ENCODE data around the gene CDH26. TPM values are rescaled to one million over a fixed set of nuclear protein-coding genes. Genes with fewer than 3 reads are reported as not detected.
A peak's percentile ranks its signal among the peaks of the same experiment; 100 is the strongest.

Gene CDH26
- total RNA-seq, 2 experiments from 2014 or later = 0.52 to 0.66 TPM

DNA sequence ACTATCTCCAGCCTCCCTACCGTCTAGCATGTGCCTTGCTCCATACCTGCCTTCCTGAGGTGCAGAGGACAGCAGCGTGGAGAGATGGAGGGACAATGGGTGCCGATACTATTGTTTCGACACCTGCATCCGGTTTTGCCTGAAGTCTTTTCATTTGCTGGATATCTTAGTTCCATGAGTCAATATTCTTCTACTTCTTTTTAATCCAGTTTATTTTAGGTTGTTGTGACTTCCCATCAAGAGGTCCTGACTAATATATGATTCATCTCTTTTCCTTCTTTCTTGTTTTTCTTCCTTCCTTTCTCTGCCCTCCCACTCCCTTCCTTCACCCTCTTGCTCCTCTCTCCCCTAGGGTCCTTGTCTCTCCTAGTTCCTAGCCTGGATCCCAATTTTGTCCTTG, 91.4 kb downstream of the CDH26 start:
- Mint-ChIP-seq H3K27ac (no peak overlapping the region), H3K4me1 (peaks cover under 1% of the 10 kb centered on the region), H3K27me3 (peaks cover 1% of the 10 kb centered on the region), H3K9me3 (no peaks in the 10 kb centered on the region), H3K4me3 (no peak overlapping the region), H3K36me3 (no peaks in the 10 kb centered on the region)
- DNase-seq = no peak

- H3K36me3 Mint-ChIP-seq = no peaks in the 10 kb centered on the region
- no peaks in the 10 kb centered on the region for H3K9me3 Mint-ChIP-seq
- no peak for DNase-seq
- no peak overlapping the region for H3K4me3 Mint-ChIP-seq
- peaks cover 7% of the 10 kb centered on the region for H3K4me1 Mint-ChIP-seq
- no peaks in the 10 kb centered on the region for H3K27me3 Mint-ChIP-seq
- H3K27ac Mint-ChIP-seq = no peak overlapping the region
Measured at GRCh38 chr20:60050193-60050947, 92.1 kb downstream of the CDH26 start.

DNA sequence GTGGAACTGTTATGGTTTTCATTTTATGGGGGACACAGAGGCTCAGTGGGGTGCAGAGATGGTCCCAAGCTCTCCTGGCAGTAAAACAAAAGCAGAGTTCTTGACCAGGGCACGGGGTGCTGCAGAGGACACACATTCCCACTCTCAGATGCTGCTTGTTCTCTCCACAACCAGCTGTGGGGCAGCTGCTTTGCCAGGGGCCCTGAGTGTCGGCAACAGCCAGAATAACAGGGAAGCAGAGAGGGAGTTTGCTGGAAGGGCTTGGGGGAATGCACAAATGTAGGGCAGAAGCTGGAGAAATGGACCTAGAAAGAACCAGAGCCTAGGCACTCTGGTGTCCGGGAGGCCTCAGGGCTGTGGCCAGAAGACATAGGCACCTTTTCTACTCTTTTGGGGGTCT, 93.7 kb downstream of the CDH26 start:
- H3K36me3 Mint-ChIP-seq = no peaks in the 10 kb centered on the region
- no peaks in the 10 kb centered on the region for H3K9me3 Mint-ChIP-seq
- peaks cover 19% of the 10 kb centered on the region for H3K4me1 Mint-ChIP-seq
- no peak overlapping the region for H3K4me3 Mint-ChIP-seq
- DNase-seq = no peak
- no peaks in the 10 kb centered on the region for H3K27me3 Mint-ChIP-seq
- H3K27ac Mint-ChIP-seq = no peak overlapping the region

DNA sequence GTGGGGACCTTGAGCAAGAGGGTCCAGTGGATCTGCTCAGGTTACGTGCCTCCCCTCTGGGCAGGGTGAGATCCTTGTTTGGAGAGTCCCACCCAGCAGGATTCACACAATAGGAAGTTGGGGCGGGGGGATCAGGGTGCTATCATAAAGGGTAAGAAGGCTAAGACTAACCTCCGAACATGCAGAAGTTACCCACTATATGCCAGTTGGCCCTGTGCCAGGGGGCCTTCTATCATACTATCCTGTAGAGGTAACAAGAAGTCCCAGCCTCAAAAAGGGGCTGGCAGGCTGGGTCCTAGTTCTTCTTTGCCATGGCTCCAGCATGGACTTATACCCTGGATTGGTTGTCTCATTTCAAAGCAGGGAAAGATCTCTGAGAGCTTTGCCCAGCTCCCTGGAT, 94.1 kb downstream of the CDH26 start:
- H3K27ac Mint-ChIP-seq = no peak overlapping the region
- H3K4me1 Mint-ChIP-seq = peaks cover 23% of the 10 kb centered on the region

GRCh38 chr20:60053125-60053817, 95.0 kb downstream of the CDH26 start:
- Mint-ChIP-seq H3K36me3 (no peaks in the 10 kb centered on the region), H3K4me3 (no peak overlapping the region), H3K27ac (no peak overlapping the region), H3K9me3 (no peaks in the 10 kb centered on the region), H3K27me3 (peaks cover 6% of the 10 kb centered on the region), H3K4me1 (peaks cover 32% of the 10 kb centered on the region)
- DNase-seq = no peak

More for the DNA sequence above, 94.1 kb downstream of the CDH26 start:
- H3K27me3 Mint-ChIP-seq = no peaks in the 10 kb centered on the region
- no peaks in the 10 kb centered on the region for H3K36me3 Mint-ChIP-seq
- H3K4me3 Mint-ChIP-seq = no peak overlapping the region
- no peak for DNase-seq
- no peaks in the 10 kb centered on the region for H3K9me3 Mint-ChIP-seq

GRCh38 chr20:60053818-60054190, 95.6 kb downstream of the CDH26 start:
- no peak overlapping the region for H3K27ac Mint-ChIP-seq
- no peaks in the 10 kb centered on the region for H3K9me3 Mint-ChIP-seq

DNA sequence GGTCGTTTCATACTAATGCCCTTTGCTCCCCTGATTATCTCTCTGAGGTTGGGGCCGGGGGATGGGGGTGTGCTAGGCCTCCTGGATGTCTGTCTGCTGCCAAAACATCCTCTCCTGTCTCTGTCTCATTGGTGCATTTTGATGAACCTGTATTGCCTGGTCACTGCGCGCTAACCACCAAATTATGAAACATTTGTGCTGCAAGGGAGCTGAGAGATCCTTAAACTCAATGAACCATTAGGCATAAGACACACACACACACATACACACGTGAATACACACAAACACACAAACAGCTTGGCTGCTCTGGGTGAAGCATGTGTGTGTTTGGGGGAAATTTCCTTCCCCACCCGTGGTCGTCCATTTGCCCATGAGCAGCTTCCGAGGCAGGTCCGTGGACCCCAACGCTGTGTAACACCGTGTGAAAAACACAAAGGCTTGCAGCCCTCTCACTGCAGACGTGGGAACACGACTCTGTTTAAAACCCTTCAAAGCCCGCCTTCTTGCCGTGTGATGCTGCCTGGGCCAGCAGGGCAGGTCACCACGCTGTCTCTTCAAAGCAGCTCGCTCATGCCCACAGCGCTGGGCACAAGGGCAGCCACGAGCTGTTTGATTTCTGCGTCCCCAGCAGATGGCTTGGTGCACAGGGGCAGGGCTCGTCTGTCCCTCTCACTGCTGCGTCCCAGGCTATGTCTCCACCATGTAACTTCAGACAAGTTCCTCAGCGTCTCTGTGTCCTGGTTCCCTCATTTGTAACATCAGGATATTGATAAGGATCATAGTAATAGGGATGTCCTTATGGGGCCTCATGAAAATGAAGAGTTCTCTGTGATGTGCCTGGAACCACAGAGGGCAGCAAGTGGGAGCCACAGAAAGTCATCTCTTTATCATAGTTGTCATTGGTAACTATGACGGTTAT, 96.8 kb downstream of the CDH26 start:
- no peak for DNase-seq
- H3K4me3 Mint-ChIP-seq = peak overlapping the region; percentile 71
- no peak overlapping the region for H3K27ac Mint-ChIP-seq

More at GRCh38 chr20:60053818-60054190, 95.6 kb downstream of the CDH26 start:
- no peak overlapping the region for H3K4me3 Mint-ChIP-seq
- peaks cover 6% of the 10 kb centered on the region for H3K27me3 Mint-ChIP-seq
- no peak for DNase-seq
- no peaks in the 10 kb centered on the region for H3K36me3 Mint-ChIP-seq
- H3K4me1 Mint-ChIP-seq = peaks cover 36% of the 10 kb centered on the region

GRCh38 chr20:60055740-60056139, 97.5 kb downstream of the CDH26 start:
- no peaks in the 10 kb centered on the region for H3K36me3 Mint-ChIP-seq
- H3K27me3 Mint-ChIP-seq = peaks cover 6% of the 10 kb centered on the region
- H3K27ac Mint-ChIP-seq = peak overlapping the region; percentile 14
- peak; percentile 38 for DNase-seq
- peaks cover 37% of the 10 kb centered on the region for H3K4me1 Mint-ChIP-seq
- H3K9me3 Mint-ChIP-seq = no peaks in the 10 kb centered on the region
- peak overlapping the region; percentile 71 for H3K4me3 Mint-ChIP-seq

More for the DNA sequence above, 96.8 kb downstream of the CDH26 start:
- Mint-ChIP-seq H3K27me3 (peaks cover 6% of the 10 kb centered on the region), H3K36me3 (no peaks in the 10 kb centered on the region), H3K9me3 (no peaks in the 10 kb centered on the region), H3K4me1 (peaks cover 37% of the 10 kb centered on the region)

GRCh38 chr20:60056407-60057122, 98.3 kb downstream of the CDH26 start:
- H3K9me3 Mint-ChIP-seq = no peaks in the 10 kb centered on the region
- no peak for DNase-seq
- H3K4me3 Mint-ChIP-seq = peak overlapping the region; percentile 71
- peak overlapping the region; percentile 14 for H3K27ac Mint-ChIP-seq
- H3K36me3 Mint-ChIP-seq = no peaks in the 10 kb centered on the region
- H3K4me1 Mint-ChIP-seq = peaks cover 37% of the 10 kb centered on the region
- H3K27me3 Mint-ChIP-seq = peaks cover 6% of the 10 kb centered on the region

DNA sequence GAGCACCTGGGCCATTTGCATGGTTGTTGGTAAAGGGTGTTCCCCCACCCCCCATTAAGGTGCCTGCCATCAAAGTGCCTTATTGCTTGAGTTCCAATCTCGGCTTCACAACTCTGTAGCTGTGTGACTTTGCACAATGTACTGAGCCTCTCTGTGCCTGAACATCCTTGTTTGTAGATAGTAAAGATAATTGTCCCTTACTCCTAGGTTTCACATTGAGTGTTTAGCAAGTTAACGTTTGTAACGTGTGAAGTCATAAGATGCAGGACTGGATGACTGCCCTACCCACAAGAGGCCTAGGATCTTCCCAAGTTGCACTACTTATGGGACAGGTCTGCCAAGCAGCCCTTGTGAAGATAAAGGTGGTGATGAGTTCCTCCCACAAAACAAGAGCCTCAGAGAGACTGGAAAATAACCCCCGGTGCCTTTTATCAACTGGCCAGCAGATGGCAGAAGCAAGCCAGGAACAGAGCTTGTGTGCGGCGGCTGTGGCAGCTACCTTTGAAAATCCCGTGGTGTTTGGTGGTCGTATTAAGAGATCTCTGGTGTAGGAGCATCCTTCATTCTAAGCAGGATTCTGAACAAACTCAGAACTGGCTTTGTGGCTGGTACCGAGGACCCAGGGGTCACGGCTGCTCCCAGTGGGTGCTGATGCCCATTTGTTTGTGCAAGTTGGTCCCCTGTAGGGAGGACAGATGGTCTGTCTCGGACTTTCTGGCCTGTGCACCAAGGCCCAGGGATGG, 99.1 kb downstream of the CDH26 start:
- Mint-ChIP-seq H3K4me3 (peak overlapping the region; percentile 63), H3K9me3 (no peaks in the 10 kb centered on the region), H3K27me3 (peaks cover 6% of the 10 kb centered on the region), H3K27ac (peak overlapping the region; percentile 84), H3K36me3 (no peaks in the 10 kb centered on the region), H3K4me1 (peaks cover 37% of the 10 kb centered on the region)
- peak; percentile 66 for DNase-seq

- H3K27ac Mint-ChIP-seq = peak overlapping the region; percentile 84
- H3K4me1 Mint-ChIP-seq = peaks cover 37% of the 10 kb centered on the region
- H3K9me3 Mint-ChIP-seq = no peaks in the 10 kb centered on the region
- peak overlapping the region; percentile 63 for H3K4me3 Mint-ChIP-seq
- H3K36me3 Mint-ChIP-seq = no peaks in the 10 kb centered on the region
- H3K27me3 Mint-ChIP-seq = peaks cover 6% of the 10 kb centered on the region
- peak; percentile 19 for DNase-seq
Measured at GRCh38 chr20:60057866-60058807, 99.9 kb downstream of the CDH26 start.

DNA sequence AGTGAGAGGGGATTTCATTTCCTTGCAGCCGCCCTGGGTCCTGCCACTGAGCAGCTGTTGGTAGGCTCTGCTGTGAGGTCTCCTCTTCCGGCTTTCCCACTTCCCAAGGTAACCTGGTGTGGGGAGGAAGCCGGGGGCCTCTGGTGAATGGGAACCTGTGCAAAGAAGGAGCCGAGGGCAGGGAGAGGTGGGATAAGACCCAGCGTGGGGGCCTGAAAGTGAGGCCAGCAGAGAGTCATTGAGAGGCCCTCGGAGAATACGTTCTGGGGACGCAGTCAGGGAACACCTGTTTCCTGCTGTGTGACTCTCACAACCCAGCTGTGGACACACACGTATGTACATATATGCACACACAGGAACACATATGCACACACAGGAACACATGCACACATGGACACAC, 100.7 kb downstream of the CDH26 start:
- DNase-seq = no peak

DNA sequence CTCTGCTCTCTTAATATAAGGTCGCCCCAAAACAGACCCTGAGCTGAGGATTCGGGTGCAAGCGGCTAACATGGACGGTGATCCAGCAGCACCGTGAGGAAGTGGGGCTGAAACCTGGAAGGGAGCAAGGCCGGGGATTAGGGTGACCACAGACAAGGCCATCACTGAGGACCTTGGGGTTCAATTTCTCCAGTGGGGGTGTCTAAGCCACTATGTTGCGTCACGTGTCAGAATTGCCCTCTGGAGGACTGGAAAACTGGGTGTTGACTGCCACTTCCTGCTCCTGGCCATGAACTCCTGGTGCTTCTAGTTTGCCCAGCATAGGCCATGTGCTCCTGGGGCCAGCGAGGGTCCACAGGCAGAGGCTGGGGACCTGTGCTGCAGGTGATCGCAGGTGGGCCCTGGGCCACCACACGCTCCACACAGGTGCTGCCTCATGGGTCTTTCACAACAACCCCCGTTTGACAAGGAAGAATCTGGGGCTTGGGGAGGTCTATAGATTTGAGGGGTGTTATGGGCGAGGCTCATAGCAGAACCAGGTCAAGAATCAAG, 101.9 kb downstream of the CDH26 start:
- H3K4me1 Mint-ChIP-seq = peaks cover 36% of the 10 kb centered on the region

More for the DNA sequence above, 100.7 kb downstream of the CDH26 start:
- H3K27ac Mint-ChIP-seq = peak overlapping the region; percentile 84
- peaks cover 6% of the 10 kb centered on the region for H3K27me3 Mint-ChIP-seq
- no peaks in the 10 kb centered on the region for H3K36me3 Mint-ChIP-seq
- peaks cover 39% of the 10 kb centered on the region for H3K4me1 Mint-ChIP-seq
- H3K9me3 Mint-ChIP-seq = no peaks in the 10 kb centered on the region
- no peak overlapping the region for H3K4me3 Mint-ChIP-seq

More for the DNA sequence above, 101.9 kb downstream of the CDH26 start:
- Mint-ChIP-seq H3K27me3 (peaks cover 6% of the 10 kb centered on the region), H3K4me3 (no peak overlapping the region), H3K27ac (no peak overlapping the region), H3K36me3 (no peaks in the 10 kb centered on the region), H3K9me3 (no peaks in the 10 kb centered on the region)
- DNase-seq = no peak
